GM19468 (cell line): ENCODE data around the gene EXOC6B.

Source experiments
- ATAC-seq: cut with Tn5 transposase; IDR thresholded peaks from one replicate; pipeline ENCODE4 v1.9.1; 2021; ENCODE audit warnings: mild to moderate bottlenecking, moderate library complexity, moderate number of reproducible peaks; ENCODE audit not compliant: unreplicated experiment; ENCODE audit errors: extremely low read depth

Gene EXOC6B

GRCh38 chr2:72413716-72414115 lies 412.1 kb downstream of the EXOC6B start:
- ATAC-seq = no peak

GRCh38 chr2:72412214-72412613 lies 413.6 kb downstream of the EXOC6B start:
- ATAC-seq = no peak

GRCh38 chr2:72399879-72400278 lies 426.0 kb downstream of the EXOC6B start:
- no peak for ATAC-seq

- no peak for ATAC-seq
Measured at GRCh38 chr2:72395096-72395495, 430.7 kb downstream of the EXOC6B start.

GRCh38 chr2:72394541-72395070 lies 431.2 kb downstream of the EXOC6B start:
- no peak for ATAC-seq

GRCh38 chr2:72389447-72389846 lies 436.4 kb downstream of the EXOC6B start:
- no peak for ATAC-seq

GRCh38 chr2:72388263-72388662 lies 437.6 kb downstream of the EXOC6B start:
- ATAC-seq = no peak

GRCh38 chr2:72386288-72386687 lies 439.5 kb downstream of the EXOC6B start:
- no peak for ATAC-seq

- ATAC-seq = no peak
Measured at GRCh38 chr2:72378753-72379348, 447.0 kb downstream of the EXOC6B start.

- ATAC-seq = no peak
Measured at GRCh38 chr2:72367530-72368225, 458.2 kb downstream of the EXOC6B start.

- no peak for ATAC-seq
Measured at GRCh38 chr2:72363406-72363805, 462.4 kb downstream of the EXOC6B start.

GRCh38 chr2:72362733-72363132 lies 463.1 kb downstream of the EXOC6B start:
- ATAC-seq = no peak

GRCh38 chr2:72361521-72361920 lies 464.3 kb downstream of the EXOC6B start:
- ATAC-seq = no peak

GRCh38 chr2:72361042-72361441 lies 464.8 kb downstream of the EXOC6B start:
- no peak for ATAC-seq

GRCh38 chr2:72350852-72351251 lies 475.0 kb downstream of the EXOC6B start:
- no peak for ATAC-seq

- ATAC-seq = no peak
Measured at GRCh38 chr2:72349016-72349415, 476.8 kb downstream of the EXOC6B start.

- no peak for ATAC-seq
Measured at GRCh38 chr2:72347081-72347480, 478.8 kb downstream of the EXOC6B start.

GRCh38 chr2:72341639-72342038 lies 484.2 kb downstream of the EXOC6B start:
- no peak for ATAC-seq

- no peak for ATAC-seq
Measured at GRCh38 chr2:72340665-72341064, 485.2 kb downstream of the EXOC6B start.

- no peak for ATAC-seq
Measured at GRCh38 chr2:72338076-72338475, 487.8 kb downstream of the EXOC6B start.

- ATAC-seq = no peak
Measured at GRCh38 chr2:72332720-72333119, 493.1 kb downstream of the EXOC6B start.

GRCh38 chr2:72330652-72331051 lies 495.2 kb downstream of the EXOC6B start:
- ATAC-seq = no peak
